ENCODE results near the gene GDI1.

GRCh38 chrX:154429711-154430110 is 7.2 kb upstream of the GDI1 start:
- TF ChIP-seq POLR2AphosphoS5 (IDR thresholded peaks at IDR 0.05; ENCODE audit: borderline replicate concordance, low read depth, low read length) = no peak
- TF ChIP-seq EZH2 (IDR thresholded peaks at IDR 0.05) = no peak

Data from SK-N-MC (cell line).